Measurements from ENCODE around the gene KCNK17. TPM values are rescaled to one million over a fixed set of nuclear protein-coding genes. Genes with fewer than 3 reads are reported as not detected.

KCNK17 gene
- total and polyA plus RNA-seq, 5 donors from 2014 or later, result not detected

DNA sequence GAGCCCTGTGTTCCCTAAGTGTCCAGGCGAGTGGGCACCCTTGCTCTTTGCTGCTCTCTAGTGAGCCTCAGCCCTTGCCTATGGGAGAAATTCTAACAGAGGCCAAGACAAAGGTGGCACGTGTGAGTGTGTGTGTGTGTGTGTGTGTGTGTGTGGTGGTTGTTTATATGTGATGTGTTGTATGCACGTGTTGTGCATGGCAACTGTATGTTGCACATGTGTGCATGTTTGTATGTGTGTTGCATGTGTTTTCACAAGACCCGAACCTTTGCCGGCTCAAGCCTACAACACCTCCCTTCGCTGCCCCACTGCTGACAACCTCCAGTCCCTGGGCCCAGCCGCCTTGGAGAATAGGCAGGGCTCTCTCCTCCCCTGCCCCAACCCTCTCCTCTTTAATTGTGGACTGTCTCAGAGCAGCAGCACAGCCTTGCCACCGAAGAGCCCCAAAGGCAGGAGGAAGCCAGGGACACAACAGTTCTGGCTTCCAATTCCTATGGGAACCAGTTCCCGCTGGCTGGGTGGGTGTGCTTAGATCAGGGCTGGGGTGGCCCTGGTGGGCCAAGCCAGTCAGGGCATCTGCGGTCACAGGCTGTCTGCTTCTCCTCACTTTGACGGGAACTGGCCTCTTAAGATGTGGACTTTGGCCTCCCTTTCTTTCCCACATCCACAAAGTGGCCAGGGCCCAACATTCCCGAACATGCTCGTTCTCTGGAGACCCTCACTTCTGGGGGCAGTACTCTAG lies 5.6 kb upstream of the KCNK17 start:
- H3K4me1 Mint-ChIP-seq, result no peaks in the 10 kb centered on the region
- H3K36me3 Mint-ChIP-seq, result no peaks in the 10 kb centered on the region
- Histone ChIP-seq H3K4me3 (ENCODE audit: low read depth, low read length) (no peak overlapping the region), H3K4me1 (ENCODE audit: control insufficient read depth, insufficient read depth, low read length, poor library complexity, severe bottlenecking) (no peaks in the 10 kb centered on the region), H3K36me3 (ENCODE audit: control insufficient read depth, insufficient read depth, low read length) (no peaks in the 10 kb centered on the region), H3K9me3 (ENCODE audit: control insufficient read depth in 2 of 2, low read length in 2 of 2) (no peaks in the 10 kb centered on the region), H3K27me3 (ENCODE audit: control insufficient read depth, insufficient read depth, low read length) (peaks cover 6% of the 10 kb centered on the region), H3K27ac (ENCODE audit: insufficient read depth, low read length, poor library complexity, severe bottlenecking) (no peak overlapping the region)
- ATAC-seq (ENCODE audit: low read depth in 2 of 2), result no peak
- DNase-seq, result no peak
- H3K9me3 Mint-ChIP-seq, result no peaks in the 10 kb centered on the region
- H3K27ac Mint-ChIP-seq, result no peak overlapping the region
- peaks cover 7% of the 10 kb centered on the region for H3K27me3 Mint-ChIP-seq
- H3K4me3 Mint-ChIP-seq, result no peak overlapping the region

DNA sequence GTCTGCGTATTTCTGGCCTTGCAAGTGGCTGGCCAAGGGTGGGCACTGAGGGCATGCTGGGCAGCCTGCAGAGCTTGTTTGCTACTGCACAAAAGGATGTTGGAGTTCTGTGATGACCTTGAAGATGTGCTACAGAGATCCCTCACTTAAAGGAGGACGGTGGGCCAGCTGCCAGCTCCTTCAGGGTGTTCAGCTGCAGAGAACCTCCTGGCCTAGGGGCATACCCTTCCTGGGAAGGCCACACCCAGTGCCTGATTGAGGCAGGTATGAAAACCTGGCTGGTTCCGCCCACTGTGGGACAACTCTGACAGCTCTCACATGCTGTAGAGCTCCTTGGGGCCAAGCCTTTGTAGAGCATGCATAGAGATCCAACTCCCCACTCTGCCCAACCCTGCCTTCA lies 3.0 kb upstream of the KCNK17 start:
- Histone ChIP-seq H3K27ac (ENCODE audit: insufficient read depth, low read length, poor library complexity, severe bottlenecking) (no peak overlapping the region), H3K4me3 (ENCODE audit: low read depth, low read length) (no peak overlapping the region), H3K27me3 (ENCODE audit: control insufficient read depth, insufficient read depth, low read length) (peaks cover 10% of the 10 kb centered on the region), H3K9me3 (ENCODE audit: control insufficient read depth in 2 of 2, low read length in 2 of 2) (no peaks in the 10 kb centered on the region), H3K4me1 (ENCODE audit: control insufficient read depth, insufficient read depth, low read length, poor library complexity, severe bottlenecking) (no peaks in the 10 kb centered on the region), H3K36me3 (ENCODE audit: control insufficient read depth, insufficient read depth, low read length) (no peaks in the 10 kb centered on the region)
- ATAC-seq (ENCODE audit: low read depth in 2 of 2) (no peak), DNase-seq (no peak)
- peaks cover 17% of the 10 kb centered on the region for H3K27me3 Mint-ChIP-seq
- H3K36me3 Mint-ChIP-seq, result no peaks in the 10 kb centered on the region
- no peaks in the 10 kb centered on the region for H3K4me1 Mint-ChIP-seq
- H3K4me3 Mint-ChIP-seq, result no peak overlapping the region
- no peaks in the 10 kb centered on the region for H3K9me3 Mint-ChIP-seq
- no peak overlapping the region for H3K27ac Mint-ChIP-seq

DNA sequence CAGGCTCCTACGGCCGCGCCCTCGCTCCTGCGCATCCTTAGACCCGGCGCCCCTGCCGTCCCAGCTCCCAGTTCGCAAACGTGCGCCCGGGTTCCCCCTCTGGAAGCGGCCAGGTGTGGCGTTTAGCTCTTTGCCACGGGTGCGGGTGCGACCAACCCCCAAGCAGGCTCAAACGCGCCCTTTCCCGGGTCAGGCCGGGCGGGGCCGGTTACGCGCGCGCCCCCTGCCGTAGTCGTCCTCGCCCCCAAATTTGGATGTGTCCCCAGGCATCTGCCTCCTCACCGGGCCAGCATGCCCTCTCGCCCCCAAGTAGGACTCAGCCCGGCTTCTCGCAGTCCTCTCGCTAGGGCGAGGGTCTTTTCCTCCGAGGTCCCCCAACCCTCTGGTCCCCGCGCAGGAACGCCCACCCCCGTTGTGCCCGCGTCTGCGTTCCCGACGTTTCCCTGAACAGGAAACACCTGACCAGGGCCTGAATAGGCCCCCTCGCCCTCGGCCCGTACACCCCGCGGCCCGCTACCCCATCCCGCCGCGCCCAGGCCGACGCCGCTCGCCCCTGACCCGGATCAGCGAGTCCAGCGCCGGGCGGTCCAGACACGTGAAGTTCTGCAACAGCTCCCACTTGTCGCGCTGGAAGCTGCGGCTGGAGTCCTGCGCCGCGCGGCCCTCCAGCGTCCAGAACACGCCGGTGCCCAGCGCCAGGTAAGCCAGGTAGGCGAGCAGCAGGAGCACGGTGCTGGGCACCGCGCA lies 520 bp downstream of the KCNK17 start:
- Histone ChIP-seq H3K4me3 (ENCODE audit: low read depth, low read length) (no peak overlapping the region), H3K9me3 (ENCODE audit: control insufficient read depth in 2 of 2, low read length in 2 of 2) (no peaks in the 10 kb centered on the region), H3K27me3 (ENCODE audit: control insufficient read depth, insufficient read depth, low read length) (peaks cover 18% of the 10 kb centered on the region), H3K4me1 (ENCODE audit: control insufficient read depth, insufficient read depth, low read length, poor library complexity, severe bottlenecking) (no peaks in the 10 kb centered on the region), H3K27ac (ENCODE audit: insufficient read depth, low read length, poor library complexity, severe bottlenecking) (no peak overlapping the region), H3K36me3 (ENCODE audit: control insufficient read depth, insufficient read depth, low read length) (no peaks in the 10 kb centered on the region)
- Mint-ChIP-seq H3K27ac (no peak overlapping the region), H3K4me1 (no peaks in the 10 kb centered on the region), H3K36me3 (no peaks in the 10 kb centered on the region), H3K4me3 (no peak overlapping the region), H3K9me3 (peaks cover 0 to 2% (median 0%) of the 10 kb centered on the region in 7 donors), H3K27me3 (peaks cover 34% of the 10 kb centered on the region)
- no peak for DNase-seq
- no peak for ATAC-seq (ENCODE audit: low read depth in 2 of 2)

DNA sequence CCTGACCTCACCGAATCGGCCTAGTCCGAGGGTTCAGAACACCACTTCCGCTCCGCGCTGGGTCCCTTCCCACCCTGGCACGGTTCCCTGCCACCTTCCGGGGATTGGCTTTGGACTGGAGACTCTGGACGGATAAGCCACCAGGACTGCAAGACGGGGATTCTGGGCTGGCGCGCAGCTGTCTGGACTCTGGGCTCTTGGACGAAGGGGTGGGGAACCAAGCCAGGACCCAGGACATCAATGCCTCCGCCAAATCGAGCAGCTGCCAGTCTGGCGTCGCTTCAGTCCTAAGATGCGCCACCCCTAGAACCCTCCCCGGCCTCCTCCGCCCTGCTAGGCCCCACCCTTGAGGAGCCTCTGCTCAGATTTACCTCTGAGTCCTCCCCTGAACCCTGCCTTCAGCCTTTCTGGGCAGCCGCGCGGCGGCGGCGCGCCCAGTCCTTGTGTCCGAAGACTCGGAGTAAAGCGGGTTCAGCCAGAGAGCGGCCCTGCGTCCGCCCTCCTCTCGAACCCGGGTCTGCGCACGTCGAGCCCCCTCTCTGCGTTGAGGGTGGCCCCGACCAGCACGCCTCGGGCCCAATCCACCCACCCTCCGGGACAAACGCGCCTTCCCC lies 1.2 kb downstream of the KCNK17 start:
- Histone ChIP-seq H3K36me3 (ENCODE audit: control insufficient read depth, insufficient read depth, low read length) (no peaks in the 10 kb centered on the region), H3K9me3 (ENCODE audit: control insufficient read depth in 2 of 2, low read length in 2 of 2) (no peaks in the 10 kb centered on the region), H3K4me1 (ENCODE audit: control insufficient read depth, insufficient read depth, low read length, poor library complexity, severe bottlenecking) (no peaks in the 10 kb centered on the region), H3K4me3 (ENCODE audit: low read depth, low read length) (no peak overlapping the region), H3K27ac (ENCODE audit: insufficient read depth, low read length, poor library complexity, severe bottlenecking) (no peak overlapping the region), H3K27me3 (ENCODE audit: control insufficient read depth, insufficient read depth, low read length) (peaks cover 18% of the 10 kb centered on the region)
- H3K9me3 Mint-ChIP-seq, result peaks cover 0 to 2% (median 0%) of the 10 kb centered on the region in 7 donors
- H3K36me3 Mint-ChIP-seq, result no peaks in the 10 kb centered on the region
- no peak for ATAC-seq (ENCODE audit: low read depth in 2 of 2)
- peaks cover 34% of the 10 kb centered on the region for H3K27me3 Mint-ChIP-seq
- H3K4me1 Mint-ChIP-seq, result no peaks in the 10 kb centered on the region
- H3K27ac Mint-ChIP-seq, result peak overlapping the region in 1 of 3 donors; percentile 76
- no peak overlapping the region for H3K4me3 Mint-ChIP-seq
- DNase-seq, result no peak

DNA sequence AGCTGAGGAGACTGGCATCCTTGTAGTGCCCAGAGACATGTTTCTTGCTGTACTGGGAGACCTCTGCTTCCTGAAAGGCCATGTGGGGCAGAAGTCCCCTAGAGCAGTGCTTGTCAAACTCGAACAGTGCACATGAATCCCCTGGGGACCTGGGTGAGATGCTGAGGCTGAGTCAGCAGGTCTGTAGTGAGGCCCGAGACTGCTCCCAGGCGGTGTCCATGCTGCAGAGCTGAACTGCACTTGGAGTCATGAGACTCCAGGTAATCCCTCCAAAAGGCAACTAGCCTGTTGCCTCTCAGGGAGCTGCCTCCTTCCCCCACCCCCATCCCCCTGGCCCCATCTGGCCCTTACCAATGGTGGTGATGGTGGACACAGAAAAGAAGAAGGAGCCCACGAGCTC lies 3.7 kb downstream of the KCNK17 start:
- no peak overlapping the region for H3K4me3 ChIP-seq (ENCODE audit: low read depth, low read length)
- no peaks in the 10 kb centered on the region for H3K9me3 ChIP-seq (ENCODE audit: control insufficient read depth in 2 of 2, low read length in 2 of 2)
- Mint-ChIP-seq H3K9me3 (peaks cover 0 to 2% (median 0%) of the 10 kb centered on the region in 7 donors), H3K27me3 (peaks cover 34% of the 10 kb centered on the region), H3K36me3 (no peaks in the 10 kb centered on the region), H3K4me3 (no peak overlapping the region), H3K27ac (no peak overlapping the region), H3K4me1 (no peaks in the 10 kb centered on the region)
- peaks cover 13% of the 10 kb centered on the region for H3K27me3 ChIP-seq (ENCODE audit: control insufficient read depth, insufficient read depth, low read length)
- no peaks in the 10 kb centered on the region for H3K4me1 ChIP-seq (ENCODE audit: control insufficient read depth, insufficient read depth, low read length, poor library complexity, severe bottlenecking)
- H3K36me3 ChIP-seq (ENCODE audit: control insufficient read depth, insufficient read depth, low read length), result no peaks in the 10 kb centered on the region
- ATAC-seq (ENCODE audit: low read depth in 2 of 2) (no peak), DNase-seq (no peak)
- H3K27ac ChIP-seq (ENCODE audit: insufficient read depth, low read length, poor library complexity, severe bottlenecking), result no peak overlapping the region

DNA sequence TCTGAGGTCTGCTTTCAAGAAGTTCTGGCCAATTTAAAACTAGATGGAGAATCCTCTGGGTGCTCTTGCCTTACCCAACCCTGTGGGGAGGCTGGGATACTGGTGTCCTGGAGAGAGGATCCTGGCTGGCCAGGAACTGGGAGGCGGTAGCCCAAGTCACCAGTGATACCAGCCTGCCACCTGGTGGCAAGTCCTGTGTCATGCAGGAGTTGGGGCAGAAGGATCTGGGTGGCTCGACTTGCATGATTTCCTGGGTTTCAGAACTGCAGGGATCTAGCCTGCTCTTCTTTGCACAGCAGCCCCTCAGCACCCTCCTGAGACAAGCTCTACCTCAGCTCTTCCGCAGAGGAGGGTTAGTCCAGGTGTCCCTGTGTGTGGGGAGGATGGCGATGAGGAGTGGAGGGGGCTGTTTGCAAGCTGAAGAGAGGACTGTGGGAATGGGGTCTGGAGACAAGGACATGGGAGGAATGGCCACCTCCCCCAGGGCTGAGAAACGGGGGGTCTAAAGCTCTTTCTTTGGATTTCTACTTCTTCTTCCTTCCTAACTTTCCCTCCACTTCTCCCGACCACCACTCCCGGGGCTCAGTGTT lies 4.2 kb downstream of the KCNK17 start:
- Mint-ChIP-seq H3K27me3 (peaks cover 29% of the 10 kb centered on the region), H3K4me3 (no peak overlapping the region), H3K9me3 (peaks cover 0 to 2% (median 0%) of the 10 kb centered on the region in 7 donors), H3K4me1 (no peaks in the 10 kb centered on the region), H3K36me3 (no peaks in the 10 kb centered on the region), H3K27ac (no peak overlapping the region)
- H3K36me3 ChIP-seq (ENCODE audit: control insufficient read depth, insufficient read depth, low read length), result no peaks in the 10 kb centered on the region
- no peak overlapping the region for H3K27ac ChIP-seq (ENCODE audit: insufficient read depth, low read length, poor library complexity, severe bottlenecking)
- peak in 1 of 2 donors; percentile 56 for ATAC-seq (ENCODE audit: low read depth in 2 of 2)
- H3K9me3 ChIP-seq (ENCODE audit: control insufficient read depth in 2 of 2, low read length in 2 of 2), result no peaks in the 10 kb centered on the region
- no peaks in the 10 kb centered on the region for H3K4me1 ChIP-seq (ENCODE audit: control insufficient read depth, insufficient read depth, low read length, poor library complexity, severe bottlenecking)
- H3K4me3 ChIP-seq (ENCODE audit: low read depth, low read length), result no peak overlapping the region
- peak; percentile 16 to 54 (median 28) for DNase-seq
- peaks cover 13% of the 10 kb centered on the region for H3K27me3 ChIP-seq (ENCODE audit: control insufficient read depth, insufficient read depth, low read length)

DNA sequence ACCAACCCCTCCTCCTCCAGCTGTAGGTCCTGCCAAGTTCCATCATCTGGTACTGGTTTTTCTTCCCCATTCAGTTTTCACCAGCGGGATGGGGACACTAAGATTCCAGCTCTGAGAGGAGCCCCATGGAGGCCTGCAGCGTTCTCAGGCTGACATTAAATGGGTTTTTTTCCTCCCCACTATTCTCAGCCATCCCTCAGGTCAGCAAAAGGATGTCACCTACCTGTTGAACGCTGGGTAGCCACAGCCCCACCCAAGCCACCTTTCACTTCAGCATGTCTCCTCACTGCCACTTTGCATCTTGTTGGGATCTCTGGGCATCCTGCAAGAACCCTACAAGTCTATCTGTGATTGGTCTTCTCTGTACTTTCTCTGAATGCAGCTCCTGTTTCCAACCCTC lies 6.8 kb downstream of the KCNK17 start:
- DNase-seq (no peak), ATAC-seq (ENCODE audit: low read depth in 2 of 2) (no peak)
- Mint-ChIP-seq H3K36me3 (no peaks in the 10 kb centered on the region), H3K4me1 (peaks cover 0 to 7% (median 4%) of the 10 kb centered on the region in 4 donors), H3K9me3 (peaks cover 0 to 2% (median 0%) of the 10 kb centered on the region in 7 donors), H3K4me3 (no peak overlapping the region), H3K27ac (peak overlapping the region in 2 of 3 donors; percentile 2 to 84), H3K27me3 (peaks cover 24% of the 10 kb centered on the region)
- H3K4me3 ChIP-seq (ENCODE audit: low read depth, low read length), result no peak overlapping the region
- H3K27ac ChIP-seq (ENCODE audit: insufficient read depth, low read length, poor library complexity, severe bottlenecking), result no peak overlapping the region
- no peaks in the 10 kb centered on the region for H3K4me1 ChIP-seq (ENCODE audit: control insufficient read depth, insufficient read depth, low read length, poor library complexity, severe bottlenecking)
- H3K36me3 ChIP-seq (ENCODE audit: control insufficient read depth, insufficient read depth, low read length), result no peaks in the 10 kb centered on the region
- H3K9me3 ChIP-seq (ENCODE audit: control insufficient read depth in 2 of 2, low read length in 2 of 2), result no peaks in the 10 kb centered on the region
- peaks cover 10% of the 10 kb centered on the region for H3K27me3 ChIP-seq (ENCODE audit: control insufficient read depth, insufficient read depth, low read length)
